ENCODE results near the gene SMG6.
"Not testable (repeated sequence)": the region's sequence is repeated elsewhere in the genome, so short reads cannot be mapped to it uniquely, and the experiment has no call there.

SMG6 gene

GRCh38 chr17:2024572-2025219 lies 278.9 kb downstream of the SMG6 start:
- H3K27me3 ChIP-seq (ENCODE audit: insufficient read depth, low read length), result peaks cover 69% of the 10 kb centered on the region
- no peaks in the 10 kb centered on the region for H3K9me3 ChIP-seq (ENCODE audit: low read length)
- peak overlapping the region; percentile 55 for H2AFZ ChIP-seq (ENCODE audit: low read depth, low read length)
- H3K4me3 ChIP-seq (ENCODE audit: low read length), result peak overlapping the region; percentile 31
- H3K4me1 ChIP-seq (ENCODE audit: insufficient read depth, low read length), result peaks cover 24% of the 10 kb centered on the region
- no peaks in the 10 kb centered on the region for H3K36me3 ChIP-seq (ENCODE audit: insufficient read depth, low read length)

- Histone ChIP-seq H3K27me3 (ENCODE audit: insufficient read depth, low read length) (peaks cover 77% of the 10 kb centered on the region), H3K4me3 (ENCODE audit: low read length) (peak overlapping the region; percentile 31), H3K36me3 (ENCODE audit: insufficient read depth, low read length) (no peaks in the 10 kb centered on the region), H2AFZ (ENCODE audit: low read depth, low read length) (no peak overlapping the region), H3K4me1 (ENCODE audit: insufficient read depth, low read length) (peaks cover 24% of the 10 kb centered on the region), H3K9me3 (ENCODE audit: low read length) (no peaks in the 10 kb centered on the region)
Measured at GRCh38 chr17:2023692-2024571, 279.7 kb downstream of the SMG6 start.

GRCh38 chr17:2023256-2023655 lies 280.3 kb downstream of the SMG6 start:
- Histone ChIP-seq H3K9me3 (ENCODE audit: low read length) (no peaks in the 10 kb centered on the region), H3K27me3 (ENCODE audit: insufficient read depth, low read length) (peaks cover 76% of the 10 kb centered on the region), H2AFZ (ENCODE audit: low read depth, low read length) (no peak overlapping the region), H3K4me1 (ENCODE audit: insufficient read depth, low read length) (peaks cover 24% of the 10 kb centered on the region), H3K4me3 (ENCODE audit: low read length) (no peak overlapping the region), H3K36me3 (ENCODE audit: insufficient read depth, low read length) (no peaks in the 10 kb centered on the region)

GRCh38 chr17:2022647-2023240 lies 280.8 kb downstream of the SMG6 start:
- H3K36me3 ChIP-seq (ENCODE audit: insufficient read depth, low read length), result no peaks in the 10 kb centered on the region
- H3K27me3 ChIP-seq (ENCODE audit: insufficient read depth, low read length), result peaks cover 76% of the 10 kb centered on the region
- H3K4me3 ChIP-seq (ENCODE audit: low read length), result no peak overlapping the region

GRCh38 chr17:2020721-2021120 lies 282.9 kb downstream of the SMG6 start:
- Histone ChIP-seq H3K9me3 (ENCODE audit: low read length) (no peaks in the 10 kb centered on the region), H3K36me3 (ENCODE audit: insufficient read depth, low read length) (no peaks in the 10 kb centered on the region), H2AFZ (ENCODE audit: low read depth, low read length) (no peak overlapping the region), H3K27me3 (ENCODE audit: insufficient read depth, low read length) (peaks cover 71% of the 10 kb centered on the region), H3K4me3 (ENCODE audit: low read length) (no peak overlapping the region), H3K4me1 (ENCODE audit: insufficient read depth, low read length) (peaks cover 24% of the 10 kb centered on the region)

More at GRCh38 chr17:2022647-2023240, 280.8 kb downstream of the SMG6 start:
- peaks cover 24% of the 10 kb centered on the region for H3K4me1 ChIP-seq (ENCODE audit: insufficient read depth, low read length)
- no peaks in the 10 kb centered on the region for H3K9me3 ChIP-seq (ENCODE audit: low read length)
- H2AFZ ChIP-seq (ENCODE audit: low read depth, low read length), result no peak overlapping the region

- Histone ChIP-seq H3K36me3 (ENCODE audit: insufficient read depth, low read length) (no peaks in the 10 kb centered on the region), H3K27me3 (ENCODE audit: insufficient read depth, low read length) (peaks cover 61% of the 10 kb centered on the region), H3K4me1 (ENCODE audit: insufficient read depth, low read length) (peaks cover 18% of the 10 kb centered on the region)
Measured at GRCh38 chr17:2019723-2020122, 283.9 kb downstream of the SMG6 start.

GRCh38 chr17:2018716-2019510 lies 284.7 kb downstream of the SMG6 start:
- no peak overlapping the region for H3K4me3 ChIP-seq (ENCODE audit: low read length)
- H3K27me3 ChIP-seq (ENCODE audit: insufficient read depth, low read length), result peaks cover 53% of the 10 kb centered on the region
- H3K36me3 ChIP-seq (ENCODE audit: insufficient read depth, low read length), result no peaks in the 10 kb centered on the region
- H2AFZ ChIP-seq (ENCODE audit: low read depth, low read length), result no peak overlapping the region
- no peaks in the 10 kb centered on the region for H3K9me3 ChIP-seq (ENCODE audit: low read length)
- peaks cover 11% of the 10 kb centered on the region for H3K4me1 ChIP-seq (ENCODE audit: insufficient read depth, low read length)

More at GRCh38 chr17:2019723-2020122, 283.9 kb downstream of the SMG6 start:
- H3K9me3 ChIP-seq (ENCODE audit: low read length), result no peaks in the 10 kb centered on the region
- H3K4me3 ChIP-seq (ENCODE audit: low read length), result no peak overlapping the region
- H2AFZ ChIP-seq (ENCODE audit: low read depth, low read length), result no peak overlapping the region

- H3K36me3 ChIP-seq (ENCODE audit: insufficient read depth, low read length), result no peaks in the 10 kb centered on the region
- H3K27me3 ChIP-seq (ENCODE audit: insufficient read depth, low read length), result peaks cover 39% of the 10 kb centered on the region
- H2AFZ ChIP-seq (ENCODE audit: low read depth, low read length), result no peak overlapping the region
- H3K4me1 ChIP-seq (ENCODE audit: insufficient read depth, low read length), result peaks cover 4% of the 10 kb centered on the region
- no peak overlapping the region for H3K4me3 ChIP-seq (ENCODE audit: low read length)
- no peaks in the 10 kb centered on the region for H3K9me3 ChIP-seq (ENCODE audit: low read length)
Measured at GRCh38 chr17:2017274-2017941, 286.2 kb downstream of the SMG6 start.

- H3K9me3 ChIP-seq (ENCODE audit: low read length), result no peaks in the 10 kb centered on the region
- H3K4me3 ChIP-seq (ENCODE audit: low read length), result no peak overlapping the region
- no peak overlapping the region for H2AFZ ChIP-seq (ENCODE audit: low read depth, low read length)
- H3K36me3 ChIP-seq (ENCODE audit: insufficient read depth, low read length), result no peaks in the 10 kb centered on the region
- H3K4me1 ChIP-seq (ENCODE audit: insufficient read depth, low read length), result peaks cover 12% of the 10 kb centered on the region
- peaks cover 35% of the 10 kb centered on the region for H3K27me3 ChIP-seq (ENCODE audit: insufficient read depth, low read length)
Measured at GRCh38 chr17:2016494-2016893, 287.1 kb downstream of the SMG6 start.

- Histone ChIP-seq H3K4me1 (ENCODE audit: insufficient read depth, low read length) (peaks cover 12% of the 10 kb centered on the region), H3K4me3 (ENCODE audit: low read length) (no peak overlapping the region), H2AFZ (ENCODE audit: low read depth, low read length) (no peak overlapping the region), H3K27me3 (ENCODE audit: insufficient read depth, low read length) (peaks cover 26% of the 10 kb centered on the region), H3K9me3 (ENCODE audit: low read length) (no peaks in the 10 kb centered on the region), H3K36me3 (ENCODE audit: insufficient read depth, low read length) (no peaks in the 10 kb centered on the region)
Measured at GRCh38 chr17:2015314-2015713, 288.3 kb downstream of the SMG6 start.

- Histone ChIP-seq H3K36me3 (ENCODE audit: insufficient read depth, low read length) (no peaks in the 10 kb centered on the region), H3K4me3 (ENCODE audit: low read length) (no peak overlapping the region), H3K27me3 (ENCODE audit: insufficient read depth, low read length) (peaks cover 12% of the 10 kb centered on the region), H3K9me3 (ENCODE audit: low read length) (no peaks in the 10 kb centered on the region), H2AFZ (ENCODE audit: low read depth, low read length) (no peak overlapping the region), H3K4me1 (ENCODE audit: insufficient read depth, low read length) (peaks cover 12% of the 10 kb centered on the region)
Measured at GRCh38 chr17:2013994-2014317, 289.6 kb downstream of the SMG6 start.

GRCh38 chr17:2013220-2013993 lies 290.2 kb downstream of the SMG6 start:
- H3K27me3 ChIP-seq (ENCODE audit: insufficient read depth, low read length); H3K36me3 ChIP-seq (ENCODE audit: insufficient read depth, low read length); H3K4me3 ChIP-seq (ENCODE audit: low read length); H3K9me3 ChIP-seq (ENCODE audit: low read length); H2AFZ ChIP-seq (ENCODE audit: low read depth, low read length): not testable (repeated sequence)
- peaks cover 12% of the 10 kb centered on the region for H3K4me1 ChIP-seq (ENCODE audit: insufficient read depth, low read length)
